ENCODE data around the gene RPP30.
"Not testable (repeated sequence)": the region's sequence is repeated elsewhere in the genome, so short reads cannot be mapped to it uniquely, and the experiment has no call there.

Gene RPP30

DNA sequence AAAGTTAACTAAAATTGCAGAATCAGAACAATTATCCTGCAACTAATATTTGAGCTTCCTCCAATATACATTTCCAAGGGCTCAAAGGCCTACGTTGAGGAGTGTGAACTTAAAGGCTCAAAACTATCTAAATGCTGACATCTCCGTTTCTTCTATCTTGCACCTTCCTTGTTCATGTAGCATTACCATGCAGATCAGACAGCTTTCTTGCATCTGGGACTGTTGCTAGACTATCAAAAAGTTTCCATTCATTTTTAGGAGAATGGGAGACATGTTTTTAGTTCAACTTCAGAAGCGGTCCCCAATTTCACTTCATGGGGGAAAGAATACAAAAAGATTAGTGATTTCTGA is 46.2 kb downstream of the RPP30 start:
- DNase-seq, result no peak

DNA sequence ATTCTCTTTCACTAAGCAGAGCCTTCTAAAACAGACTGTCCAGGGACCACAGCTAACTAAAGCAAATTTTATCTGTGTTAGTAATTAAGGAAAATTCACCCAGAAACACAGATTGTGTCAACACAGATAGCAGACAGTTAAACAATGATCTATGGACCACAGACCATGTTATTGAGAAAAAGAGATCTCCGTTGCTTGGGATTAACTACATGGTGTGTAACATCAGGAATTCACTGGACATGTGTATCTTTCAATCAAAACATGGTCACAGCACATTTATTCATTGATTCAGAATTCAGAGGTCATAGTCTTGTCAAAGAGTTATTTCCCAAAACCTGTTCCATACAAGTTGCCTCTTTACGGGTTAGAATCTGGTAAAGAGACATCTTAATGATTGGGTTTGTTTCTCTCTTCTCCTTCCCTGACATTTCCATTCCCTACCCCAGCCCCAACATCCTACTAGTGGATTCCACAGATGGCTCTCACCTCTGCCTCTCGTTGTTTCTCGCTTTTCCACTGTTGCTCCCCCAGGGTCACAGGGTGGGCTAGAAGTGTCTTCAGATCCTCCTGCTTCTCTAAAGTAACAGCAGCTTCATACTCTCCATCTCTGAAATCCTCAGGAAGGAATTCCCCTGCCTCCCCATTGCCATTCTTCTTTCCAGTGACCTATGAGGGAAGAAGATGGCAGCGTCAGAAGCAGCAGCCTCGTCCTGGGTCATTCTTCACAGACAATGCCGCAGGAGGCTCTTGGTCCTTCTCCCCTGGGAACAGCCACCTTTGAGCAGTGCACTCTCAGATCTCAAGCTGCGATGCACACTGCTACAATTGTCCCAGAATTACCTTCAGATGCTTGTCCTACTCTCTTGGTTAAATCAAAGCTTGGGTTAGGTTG is 48.2 kb downstream of the RPP30 start:
- no peak for DNase-seq

DNA sequence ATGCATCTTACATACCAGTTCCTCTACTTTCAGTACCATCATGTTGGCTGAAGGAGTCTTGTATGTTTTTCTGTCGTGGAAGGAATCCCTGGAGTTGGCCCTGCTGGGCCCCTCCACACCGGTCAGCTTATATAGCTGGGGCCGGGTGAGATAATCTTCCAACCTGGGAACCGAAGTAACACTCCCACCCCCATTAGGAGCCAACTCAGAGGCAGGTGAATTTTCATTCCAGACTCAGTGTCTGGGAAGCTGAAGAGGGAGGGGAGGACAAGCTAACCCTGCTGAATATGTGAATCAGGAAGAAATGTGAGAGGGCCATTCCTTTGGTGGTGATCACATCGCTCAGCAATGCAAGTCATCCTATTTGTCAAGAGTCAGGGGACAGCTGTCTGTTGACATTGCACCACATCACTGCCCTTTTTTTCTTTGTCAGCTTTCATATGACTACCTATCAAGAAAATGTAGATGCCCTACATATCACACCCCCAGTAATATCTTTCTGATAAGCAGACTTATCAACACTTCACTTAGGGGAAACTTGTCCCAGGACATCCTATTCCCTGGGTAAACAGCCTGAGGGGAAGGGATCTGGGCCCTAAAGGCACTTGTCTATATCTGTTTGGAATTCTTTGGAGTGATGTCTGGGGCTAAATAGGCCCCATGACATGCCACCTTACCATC is 49.4 kb downstream of the RPP30 start, which contains the start of gene ANKRD1:
ANKRD1 (minus strand) TSS at position 102 of the 681 bp plus-strand sequence; CDS start at position 42, 60 bp downstream.
- DNase-seq, result no peak

DNA sequence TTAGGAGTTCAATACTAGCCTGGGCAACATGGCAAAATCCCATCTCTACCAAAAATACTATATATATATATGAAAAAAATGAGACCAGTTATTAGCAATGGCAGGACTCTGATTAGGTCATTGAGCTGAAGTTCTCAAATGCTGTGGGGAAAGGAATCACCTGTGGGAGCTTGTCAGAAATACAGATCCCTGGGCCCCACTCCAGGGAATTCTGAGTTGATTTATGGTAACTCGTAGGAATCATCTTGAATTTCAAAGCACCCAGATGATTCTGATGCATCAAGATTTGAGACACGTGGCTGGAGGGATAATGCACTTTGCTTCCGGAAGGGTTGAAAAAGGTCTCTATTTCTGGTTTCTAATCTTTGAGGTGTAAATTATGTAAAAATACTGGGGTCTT is 50.1 kb downstream of the RPP30 start:
- DNase-seq, result no peak

DNA sequence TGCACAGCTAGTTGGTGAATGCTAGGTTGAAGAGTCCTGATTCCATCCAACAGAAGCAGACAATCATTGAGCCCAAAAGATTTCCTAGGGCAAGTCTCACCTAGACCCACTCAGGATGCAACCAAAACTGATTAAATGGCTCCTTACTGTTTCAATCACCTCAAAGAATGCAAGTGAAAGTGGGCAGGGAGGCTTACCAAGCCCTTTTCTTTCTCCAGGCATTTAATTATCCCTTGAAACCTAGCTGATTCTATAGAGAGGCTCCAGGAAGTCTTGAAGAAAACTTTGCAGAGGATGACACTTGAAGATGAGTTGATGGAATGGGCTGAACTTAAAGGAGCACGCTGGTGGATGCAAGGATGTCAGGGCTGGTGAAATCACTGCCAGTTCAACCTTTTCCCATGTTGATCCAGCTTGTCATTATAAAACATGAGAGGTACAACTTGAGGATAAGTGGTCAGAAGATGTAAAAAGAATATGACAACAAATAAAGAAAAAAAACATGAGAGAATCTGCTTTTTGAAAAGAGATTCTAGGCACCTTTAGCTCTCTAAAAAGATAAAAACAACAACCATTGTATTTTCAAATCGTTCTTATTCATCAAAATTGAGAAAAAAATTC is 51.4 kb downstream of the RPP30 start:
- DNase-seq, result no peak

DNA sequence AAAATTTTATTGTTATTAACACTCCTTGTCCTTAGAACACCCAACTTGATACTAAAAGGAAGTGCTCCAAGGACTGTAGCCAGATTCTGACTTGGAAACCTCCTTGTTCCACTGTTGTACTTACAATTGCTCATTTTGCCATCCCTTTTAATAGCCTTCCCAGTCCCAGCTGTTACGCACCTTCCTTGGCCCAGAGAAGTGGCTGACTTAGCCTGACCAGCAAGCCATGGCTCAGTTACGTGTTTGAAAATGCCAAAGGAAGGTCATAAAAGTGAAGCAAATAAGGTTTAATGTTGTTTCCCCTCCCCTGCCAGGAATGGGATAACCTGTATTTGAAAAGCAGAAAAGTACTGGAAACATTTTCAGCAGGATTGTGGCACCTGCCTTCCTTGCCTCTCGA is 52.8 kb downstream of the RPP30 start:
- DNase-seq, result no peak

DNA sequence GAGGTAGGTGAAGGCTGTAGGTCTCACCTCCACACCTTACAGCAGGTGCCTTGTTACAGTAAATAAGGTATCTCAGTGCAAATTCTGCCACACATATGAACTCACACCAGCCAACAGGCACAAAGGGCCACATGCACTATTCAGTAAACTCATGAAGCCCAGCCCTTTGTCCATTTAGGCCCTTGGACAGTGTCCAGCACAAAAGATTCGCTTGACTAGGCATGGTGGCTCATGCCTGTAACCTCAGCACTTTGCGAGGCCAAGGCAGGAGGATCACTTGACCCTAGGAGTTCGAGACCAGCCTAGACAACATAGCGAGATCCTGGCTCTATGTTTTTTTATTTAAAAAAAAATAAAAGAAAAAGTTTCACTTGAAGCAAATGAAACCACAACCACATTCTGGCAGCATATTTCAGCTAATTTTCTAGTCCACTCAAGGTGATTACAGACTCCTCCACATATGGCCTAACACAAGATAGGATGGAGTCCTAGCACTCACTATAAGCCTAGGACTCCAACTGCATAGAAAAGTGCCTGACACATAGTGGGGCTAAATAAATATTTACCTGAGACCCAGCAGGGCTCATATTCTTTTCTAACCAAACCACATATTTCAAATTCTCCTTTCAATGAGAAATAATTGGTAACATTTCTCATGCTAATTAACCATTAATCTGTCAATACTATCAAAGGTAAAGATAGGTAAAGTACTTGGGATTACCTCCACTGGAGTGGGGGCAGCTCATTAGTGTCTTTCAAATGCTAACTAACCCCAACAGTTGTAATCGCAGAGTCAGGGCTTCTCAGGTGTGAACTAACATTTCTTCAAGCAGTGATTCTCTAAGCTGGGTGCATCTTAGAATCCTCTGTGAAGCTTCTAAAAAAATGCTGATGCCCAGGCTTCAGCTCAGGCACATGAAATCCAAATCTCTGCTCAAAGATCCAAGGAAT is 53.6 kb downstream of the RPP30 start:
- DNase-seq, result no peak

DNA sequence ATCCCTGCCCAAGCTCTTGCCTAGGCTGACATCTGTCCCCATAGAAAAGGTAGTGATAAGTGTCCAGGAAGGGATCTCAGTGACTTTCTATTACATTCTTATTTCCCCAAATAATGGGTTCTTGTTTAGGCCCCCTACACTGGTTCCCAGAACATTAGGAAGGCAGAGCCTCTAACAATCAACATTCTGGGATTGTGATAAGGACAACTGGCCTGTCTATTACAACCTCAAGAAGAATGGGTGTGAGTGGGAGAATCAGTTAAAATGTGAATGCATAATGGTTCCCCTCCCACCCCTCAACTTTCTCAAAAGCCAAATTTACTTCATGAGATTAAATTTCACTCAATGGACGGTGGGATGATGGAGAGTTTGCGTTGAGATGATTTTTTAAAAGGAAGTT is 55.5 kb downstream of the RPP30 start:
- DNase-seq, result no peak

DNA sequence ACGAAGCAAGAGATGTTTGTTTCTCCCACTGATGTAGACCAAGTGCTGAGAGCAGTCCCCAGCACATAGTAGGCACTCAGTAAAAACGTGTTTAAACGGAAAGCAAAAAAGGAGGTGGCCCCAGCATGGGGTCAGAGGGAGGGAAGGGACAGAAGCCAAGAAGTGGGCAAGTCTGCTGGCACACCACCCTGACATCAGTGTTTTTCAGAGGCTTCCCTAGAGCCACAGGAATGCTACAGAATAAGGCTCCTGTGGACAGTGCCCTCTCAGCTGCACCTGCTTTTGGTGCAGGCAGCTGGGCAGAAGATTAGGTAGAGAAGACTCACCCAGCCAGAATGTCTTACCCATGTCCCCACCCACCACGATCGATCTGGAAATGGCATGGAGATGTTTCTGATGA is 57.4 kb downstream of the RPP30 start:
- DNase-seq, result no peak

DNA sequence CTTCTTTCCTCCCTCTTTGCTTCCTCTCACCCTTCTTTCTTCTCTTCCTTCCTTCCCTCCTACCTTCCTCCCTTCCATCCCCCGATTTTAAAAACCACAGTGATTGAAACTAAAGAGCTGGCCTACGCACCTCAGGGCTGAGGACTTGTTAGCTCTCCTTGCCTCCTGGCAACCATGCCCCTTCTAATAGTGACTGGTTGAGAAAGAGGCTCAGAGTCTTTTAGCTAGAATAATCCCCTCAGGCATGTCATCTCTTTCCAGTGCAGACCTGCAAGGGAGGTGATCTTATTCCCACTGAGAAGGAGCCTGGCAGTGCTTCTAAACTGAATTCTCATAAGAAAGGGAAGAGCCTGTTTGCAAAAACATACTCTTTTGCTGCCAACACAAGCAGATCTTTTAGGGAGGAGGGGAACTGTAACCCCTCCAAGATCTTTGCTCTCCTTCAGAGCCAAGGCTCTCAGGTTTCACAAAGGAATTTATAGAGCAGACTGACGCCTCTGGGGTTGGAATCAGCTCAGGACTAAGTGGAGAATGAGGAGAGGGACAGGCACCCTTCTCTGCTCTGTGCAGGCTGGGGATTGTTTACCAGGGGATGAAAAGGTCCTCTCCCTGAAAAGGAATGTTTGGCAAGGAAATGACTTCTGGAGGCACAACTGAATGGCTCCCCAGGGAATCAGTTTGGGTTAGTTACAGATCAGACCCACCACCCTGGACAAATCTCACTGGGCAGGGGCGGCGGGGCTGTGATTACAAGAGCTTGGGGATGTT is 58.5 kb downstream of the RPP30 start:
- DNase-seq, result no peak

DNA sequence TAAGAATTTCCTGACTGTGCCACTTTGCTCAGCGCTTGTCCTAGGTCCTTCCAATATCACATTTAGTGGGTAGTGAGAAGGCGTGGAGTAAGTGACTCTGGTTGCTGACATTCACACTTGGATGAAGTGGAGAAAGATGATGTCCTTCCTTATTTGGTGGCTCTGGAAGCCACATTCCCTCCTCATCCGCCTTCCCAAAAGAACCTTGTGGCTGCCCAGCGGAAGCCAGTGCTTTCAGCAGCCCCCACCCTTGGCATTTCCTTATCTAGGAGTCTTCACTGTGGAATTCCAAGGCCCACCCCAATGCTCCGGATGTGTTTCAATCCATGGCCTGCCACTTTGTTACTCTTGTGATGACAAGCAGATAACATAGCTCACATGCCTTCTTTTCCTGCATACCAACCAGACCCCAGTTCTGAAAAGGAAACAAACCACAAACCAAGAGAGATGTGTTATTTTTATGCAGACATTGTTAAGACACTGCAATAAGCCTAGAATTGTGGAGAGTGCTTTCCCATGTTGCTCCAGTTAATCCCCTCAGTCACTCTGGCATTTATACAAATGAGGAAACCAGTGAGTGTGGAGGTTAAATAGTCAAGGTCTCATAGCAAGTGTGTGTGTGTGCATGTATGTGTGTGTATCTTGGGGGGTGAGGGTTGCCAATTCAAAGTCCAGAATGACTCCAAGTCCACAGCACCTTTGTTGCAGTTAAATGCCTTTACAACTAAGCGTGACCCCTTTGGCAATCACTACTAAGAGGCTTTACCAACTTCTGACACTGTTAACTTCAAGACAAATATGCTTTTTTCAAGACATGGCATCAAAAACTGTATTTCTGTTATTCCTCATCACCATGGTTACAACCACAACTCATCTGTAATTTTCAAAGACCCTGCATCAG is 59.4 kb downstream of the RPP30 start:
- no peak for DNase-seq

DNA sequence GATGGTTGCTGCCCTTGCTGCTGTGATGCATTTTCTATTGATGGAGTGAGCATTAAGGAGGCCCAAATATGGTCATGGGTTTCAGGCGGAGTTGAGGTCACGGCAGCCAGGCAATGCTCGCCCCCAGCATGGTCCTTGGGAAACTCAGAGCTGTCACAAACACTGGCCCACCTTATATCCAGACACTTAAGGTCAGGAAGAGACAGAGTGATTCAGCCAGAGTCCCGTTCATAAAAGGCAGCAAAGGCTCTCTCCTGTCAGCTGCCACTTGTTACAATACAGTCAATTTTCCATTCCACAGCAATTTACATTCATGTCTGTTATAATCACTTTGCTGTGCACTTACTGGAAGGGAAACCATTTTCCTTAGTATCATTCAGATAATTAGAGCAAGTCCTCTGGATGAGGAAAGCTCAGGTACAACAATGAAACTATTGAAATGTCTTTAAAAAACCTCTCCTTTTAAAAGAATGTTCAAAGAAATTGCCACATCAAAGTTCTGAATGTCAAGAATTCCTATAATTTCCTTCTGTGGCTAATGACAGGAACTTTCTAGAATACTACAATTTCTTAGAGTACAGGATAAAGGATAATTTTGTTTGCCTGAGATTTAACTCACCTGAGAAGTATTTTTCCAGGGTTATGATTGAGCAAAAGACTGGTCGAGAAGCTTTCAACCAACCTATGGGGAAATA is 64.0 kb downstream of the RPP30 start:
- DNase-seq, result no peak

DNA sequence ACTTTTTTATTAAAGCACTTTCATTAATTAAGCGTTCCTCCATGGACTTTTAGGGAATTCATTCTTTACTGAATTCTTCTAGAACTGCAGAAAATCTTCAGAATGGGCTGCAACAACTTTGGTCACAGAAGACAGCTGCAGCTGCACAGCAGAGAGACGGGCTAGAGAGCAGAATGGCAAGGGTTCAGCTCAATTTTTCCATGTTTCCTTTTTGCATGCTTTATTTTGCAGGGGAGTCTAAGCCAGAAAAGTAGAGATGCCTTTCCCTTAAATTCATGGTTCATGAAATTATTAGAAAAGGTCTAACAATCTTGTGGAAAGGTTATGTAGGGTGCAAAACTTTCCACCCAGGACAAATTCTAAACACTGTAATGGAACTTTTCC is 64.5 kb downstream of the RPP30 start:
- no peak for DNase-seq

DNA sequence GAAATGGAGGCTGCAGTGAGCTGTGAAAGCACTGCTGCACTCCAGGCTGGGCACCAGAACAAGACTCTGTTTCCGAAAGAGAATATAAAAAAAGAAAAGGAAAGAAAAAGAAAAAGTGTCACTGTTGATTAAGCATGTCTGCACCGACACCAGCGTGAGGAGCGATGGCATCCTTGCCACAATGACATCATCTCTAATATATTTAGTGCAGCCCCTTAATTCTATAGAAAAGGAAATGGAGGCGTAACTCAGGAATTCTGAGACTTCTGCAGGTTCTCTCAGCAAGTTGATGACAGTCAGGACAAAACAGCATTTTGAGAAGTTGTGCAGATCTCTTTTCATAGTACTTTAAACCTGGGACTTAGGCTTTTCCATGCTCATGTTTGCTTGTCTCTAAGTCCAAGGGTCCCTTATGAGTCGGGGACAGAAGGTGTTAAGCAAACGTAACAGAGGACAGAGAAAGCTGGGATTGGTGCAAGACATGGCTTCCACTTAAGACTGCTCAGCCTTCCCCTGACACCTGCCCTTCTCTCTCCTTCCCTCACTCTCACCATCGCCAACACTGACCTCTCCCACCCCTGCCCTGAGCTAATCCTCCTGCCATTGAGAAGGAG is 66.0 kb downstream of the RPP30 start:
- DNase-seq, result no peak

DNA sequence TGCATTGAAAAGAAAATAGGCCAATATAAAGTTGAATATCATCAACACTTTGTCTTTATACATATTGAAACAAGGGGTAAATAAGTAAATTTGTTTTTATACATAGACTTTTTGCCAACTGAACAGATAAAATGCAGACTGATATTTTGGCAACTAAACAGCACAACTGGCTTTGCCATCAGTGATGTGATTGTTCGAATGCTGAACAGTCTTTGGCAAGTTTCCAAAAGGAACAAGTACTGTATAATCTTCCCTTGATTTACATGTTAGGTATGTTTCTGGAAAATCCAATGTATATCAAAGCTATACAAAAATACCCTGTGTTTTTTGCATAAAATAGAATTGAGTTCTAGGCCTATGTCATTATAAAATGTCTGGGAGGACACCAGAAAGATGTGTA is 67.3 kb downstream of the RPP30 start:
- no peak for DNase-seq

DNA sequence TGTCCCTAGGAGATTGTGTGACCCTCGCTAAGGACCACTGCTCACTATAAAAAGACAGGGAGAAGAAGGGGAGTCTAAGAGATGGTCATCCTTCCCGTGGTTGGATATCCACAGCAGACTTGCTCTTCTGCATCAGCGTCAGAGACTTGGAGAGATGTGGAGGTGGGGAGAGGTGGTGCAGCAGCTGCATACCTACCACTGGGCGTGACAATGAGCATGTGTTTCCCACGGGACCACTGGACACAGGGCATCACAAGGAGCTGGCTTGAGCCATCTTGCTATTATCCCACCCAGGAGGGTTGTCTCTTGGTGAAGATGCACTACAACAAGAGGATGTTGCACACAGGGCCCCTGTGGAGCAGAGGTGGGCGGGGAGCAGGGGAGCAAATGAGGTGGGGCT is 67.9 kb downstream of the RPP30 start:
- DNase-seq, result no peak

DNA sequence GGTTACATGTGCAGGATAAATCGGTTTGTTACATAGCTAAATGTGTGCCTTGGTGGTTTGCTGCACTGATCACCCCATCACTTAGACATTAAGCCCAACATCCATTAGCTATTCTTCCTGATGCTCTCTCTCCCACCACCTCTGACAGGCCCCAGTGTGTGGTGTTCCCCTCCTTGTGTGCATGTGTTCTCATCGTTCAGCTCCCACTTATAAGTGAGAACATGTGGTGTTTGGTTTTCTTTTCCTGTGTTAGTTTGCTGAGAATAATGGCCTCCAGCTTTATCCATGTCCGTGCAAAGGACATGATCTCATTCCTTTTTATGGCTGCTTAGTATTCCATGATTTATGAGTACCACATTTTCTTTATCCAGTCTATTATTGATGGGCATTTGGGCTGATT is 71.2 kb downstream of the RPP30 start:
- DNase-seq, result not testable (repeated sequence)

DNA sequence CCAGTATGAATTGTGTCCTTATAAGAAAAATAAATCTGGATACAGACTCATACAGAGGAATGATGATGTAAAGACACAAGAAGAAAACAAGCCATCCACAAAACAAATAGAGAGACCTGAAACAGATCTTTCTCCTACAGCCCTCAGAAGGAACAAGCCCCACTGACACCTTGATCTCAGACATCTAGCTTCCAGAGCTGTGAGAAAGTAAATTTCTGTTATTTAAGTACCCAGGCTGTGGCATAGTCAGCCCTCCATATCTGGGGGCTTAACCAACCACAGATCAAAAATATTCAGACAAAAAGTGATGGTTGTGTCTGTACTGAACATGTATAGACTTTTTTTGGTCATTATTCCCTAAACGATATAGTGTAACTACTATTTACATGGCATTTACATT is 73.0 kb downstream of the RPP30 start:
- no peak for DNase-seq

DNA sequence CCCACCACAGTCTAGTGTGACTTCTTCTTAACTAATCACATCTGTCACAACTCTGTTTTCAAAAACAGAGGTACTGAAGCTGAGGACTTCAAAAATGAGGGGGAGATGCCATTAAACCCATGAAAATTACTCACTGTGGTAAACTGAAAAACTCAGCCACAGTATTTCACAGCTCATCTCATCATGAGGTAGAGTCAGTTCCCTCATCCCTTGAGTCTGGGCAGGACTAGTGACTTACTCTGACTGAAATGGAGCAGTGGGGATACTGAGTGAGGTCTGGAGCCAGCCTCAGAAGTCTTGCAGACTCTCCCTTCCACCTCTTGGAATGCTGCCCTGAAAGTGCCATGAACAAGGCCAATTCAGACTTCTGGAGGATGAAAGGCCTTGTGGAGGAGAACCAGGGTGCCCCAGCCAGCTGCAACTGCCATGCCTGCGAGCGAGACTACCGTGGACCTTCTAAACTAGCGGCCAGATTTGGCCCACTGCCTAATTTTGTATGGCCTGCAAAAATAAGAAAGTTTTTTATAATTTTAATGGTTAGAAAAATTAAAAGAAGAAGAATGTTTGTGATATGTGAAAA is 73.8 kb downstream of the RPP30 start:
- no peak for DNase-seq

Data from stimulated activated CD4-positive, alpha-beta T cell treated with anti-CD3 and anti-CD28 coated beads, Interleukin-1b, Interleukin-23, amount 100 ng/mL, for 48 hours (primary cell).